NCI-H510A treated with DMSO at 0.1 percent for 48 hours (cell line): ENCODE data around the gene C11orf87.

ENCODE experiments used
- DNase-seq: peaks from one replicate; lab custom pipeline; 2025; lab: John Stamatoyannopoulos, UW

The C11orf87 gene

DNA sequence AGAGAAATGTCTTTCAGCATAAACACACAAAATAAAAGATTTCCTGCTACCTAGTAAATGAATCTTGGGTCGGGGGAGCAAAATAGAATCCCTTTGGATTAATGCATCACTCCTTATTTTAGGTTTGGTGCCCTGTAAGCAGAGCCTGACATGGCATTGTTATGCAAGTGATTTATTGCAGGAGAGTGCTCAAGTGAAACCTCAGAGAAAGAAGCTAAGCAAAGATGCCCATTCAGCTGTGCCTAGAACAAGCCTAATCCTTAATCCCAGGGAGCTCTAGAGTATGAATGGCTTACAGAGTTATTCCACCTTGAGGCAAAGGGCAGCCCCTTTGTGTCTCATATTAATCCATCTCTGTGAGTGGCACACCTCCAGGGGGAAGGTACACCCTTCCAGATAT, 21.1 kb downstream of the C11orf87 start:
- no peak for DNase-seq

DNA sequence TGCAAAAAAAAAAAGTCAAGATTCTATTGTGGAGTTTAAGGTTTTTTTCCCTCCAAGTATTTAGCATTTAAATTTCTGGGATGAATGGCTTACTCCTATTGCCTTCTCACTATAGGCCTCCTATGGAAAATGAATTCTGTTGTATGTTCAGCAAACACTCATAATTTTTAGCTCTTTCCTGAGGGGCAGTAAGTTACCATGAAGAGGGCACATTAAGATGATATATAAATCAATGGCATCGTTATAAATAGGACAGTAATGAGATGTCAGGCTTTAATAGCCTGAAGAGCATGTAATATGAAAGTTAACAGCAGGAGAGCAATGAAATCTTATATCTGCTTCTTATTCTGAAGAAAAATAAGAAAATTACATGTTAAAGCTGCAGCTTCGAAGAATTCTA, 32.9 kb downstream of the C11orf87 start:
- DNase-seq, result no peak
